Raji (cell line): ENCODE measurements around the gene RAB1B.

Experiments used
- POLR2A ChIP-seq: IDR thresholded peaks from 2 replicates; pipeline ENCODE4 v1.6.1; 2011; ENCODE audit warnings: low read depth, low read length, control low read depth; ENCODE audit not compliant: insufficient read depth

The RAB1B gene

GRCh38 chr11:66261578-66261977, 6.9 kb upstream of the RAB1B start:
- TF ChIP-seq POLR2A, result no peak

- no peak for TF ChIP-seq POLR2A
Observed at GRCh38 chr11:66262191-66262590, 6.2 kb upstream of the RAB1B start.

GRCh38 chr11:66262696-66263095, 5.7 kb upstream of the RAB1B start:
- no peak for TF ChIP-seq POLR2A

GRCh38 chr11:66263231-66263630, 5.2 kb upstream of the RAB1B start:
- TF ChIP-seq POLR2A, result no peak

- TF ChIP-seq POLR2A, result no peak
Observed at GRCh38 chr11:66263785-66264184, 4.7 kb upstream of the RAB1B start.

- TF ChIP-seq POLR2A, result no peak
Observed at GRCh38 chr11:66264383-66264782, 4.1 kb upstream of the RAB1B start.

GRCh38 chr11:66264914-66265313, 3.5 kb upstream of the RAB1B start:
- TF ChIP-seq POLR2A, result no peak

GRCh38 chr11:66265531-66266377, 2.7 kb upstream of the RAB1B start:
- TF ChIP-seq POLR2A, result no peak

GRCh38 chr11:66266378-66267038, 1.9 kb upstream of the RAB1B start:
- TF ChIP-seq POLR2A, result no peak

GRCh38 chr11:66267039-66267378, 1.4 kb upstream of the RAB1B start:
- TF ChIP-seq POLR2A, result no peak

- no peak; the same call in 1 of the 2 replicates for TF ChIP-seq POLR2A
Observed at GRCh38 chr11:66267379-66268243, 828 bp upstream of the RAB1B start.

- TF ChIP-seq POLR2A, result no peak
Observed at GRCh38 chr11:66268952-66269905, 790 bp downstream of the RAB1B start.

- no peak for TF ChIP-seq POLR2A
Observed at GRCh38 chr11:66271816-66272215, 3.4 kb downstream of the RAB1B start.

- no peak for TF ChIP-seq POLR2A
Observed at GRCh38 chr11:66272596-66272995, 4.2 kb downstream of the RAB1B start.

- TF ChIP-seq POLR2A, result no peak
Observed at GRCh38 chr11:66274219-66274618, 5.8 kb downstream of the RAB1B start.

GRCh38 chr11:66275396-66275795, 7.0 kb downstream of the RAB1B start:
- TF ChIP-seq POLR2A, result no peak
